ENCODE data around the gene SCUBE1.

- TF ChIP-seq FOXK2 (IDR thresholded peaks at IDR 0.05) (no peak), CTCF (IDR thresholded peaks at IDR 0.05 in 2 of 3, conservative IDR thresholded peaks at IDR 0.05 in 1 of 3; ENCODE audit: control insufficient read depth in 2 of 3, extremely low read depth in 1 of 3, insufficient read depth in 1 of 3, low read depth in 3 of 3, low read length in 3 of 3) (no peak), EZH2 (IDR thresholded peaks at IDR 0.05; ENCODE audit: borderline replicate concordance, control insufficient read depth, low read depth, low read length) (no peak), POLR2A (IDR thresholded peaks at IDR 0.05; ENCODE audit: low read depth, low read length) (no peak), HDAC6 (IDR thresholded peaks at IDR 0.05; ENCODE audit: unreplicated experiment) (no peak), NKRF (conservative IDR thresholded peaks at IDR 0.05) (no peak), CHD4 (IDR thresholded peaks at IDR 0.05) (no peak), TARDBP (IDR thresholded peaks at IDR 0.05; ENCODE audit: borderline replicate concordance) (no peak), ZNF687 (IDR thresholded peaks at IDR 0.05) (no peak), HDAC2 (IDR thresholded peaks at IDR 0.05) (no peak), GABPA (IDR thresholded peaks at IDR 0.05; ENCODE audit: low read depth) (no peak), POLR2AphosphoS5 (IDR thresholded peaks at IDR 0.05; ENCODE audit: low read length) (no peak)
These were observed 131.2 kb downstream of the SCUBE1 start for GRCh38 chr22:43211941-43212433.

Measured in GM12878 (cell line).